T-helper 1 cell (primary cell): ENCODE data around the gene BICRAL.

Source experiments
- DNase-seq, 5 donors: peaks; one replicate each; pipeline ENCODE4 v3.0.0-alpha.2; 2012 to 2020

The BICRAL gene

DNA sequence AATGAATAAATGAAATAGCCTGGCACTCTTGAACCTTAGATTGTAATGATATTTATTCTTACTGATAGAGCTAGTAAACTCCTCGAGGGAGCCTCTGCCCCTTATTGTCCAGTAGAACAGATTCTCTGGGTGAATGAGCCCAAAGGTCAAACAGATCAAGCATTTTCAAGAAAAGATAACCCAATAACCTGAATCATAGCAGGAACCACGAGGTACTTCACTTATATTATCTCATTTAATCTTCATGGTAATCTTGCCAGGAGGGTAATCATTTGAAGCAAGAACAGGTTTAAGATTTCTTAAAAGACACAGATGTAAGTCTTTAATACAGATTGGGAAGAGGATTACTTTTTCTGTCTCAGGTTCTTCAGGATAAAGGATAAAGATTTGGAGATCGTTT is 18.9 kb upstream of the BICRAL start:
- DNase-seq, result no peak

DNA sequence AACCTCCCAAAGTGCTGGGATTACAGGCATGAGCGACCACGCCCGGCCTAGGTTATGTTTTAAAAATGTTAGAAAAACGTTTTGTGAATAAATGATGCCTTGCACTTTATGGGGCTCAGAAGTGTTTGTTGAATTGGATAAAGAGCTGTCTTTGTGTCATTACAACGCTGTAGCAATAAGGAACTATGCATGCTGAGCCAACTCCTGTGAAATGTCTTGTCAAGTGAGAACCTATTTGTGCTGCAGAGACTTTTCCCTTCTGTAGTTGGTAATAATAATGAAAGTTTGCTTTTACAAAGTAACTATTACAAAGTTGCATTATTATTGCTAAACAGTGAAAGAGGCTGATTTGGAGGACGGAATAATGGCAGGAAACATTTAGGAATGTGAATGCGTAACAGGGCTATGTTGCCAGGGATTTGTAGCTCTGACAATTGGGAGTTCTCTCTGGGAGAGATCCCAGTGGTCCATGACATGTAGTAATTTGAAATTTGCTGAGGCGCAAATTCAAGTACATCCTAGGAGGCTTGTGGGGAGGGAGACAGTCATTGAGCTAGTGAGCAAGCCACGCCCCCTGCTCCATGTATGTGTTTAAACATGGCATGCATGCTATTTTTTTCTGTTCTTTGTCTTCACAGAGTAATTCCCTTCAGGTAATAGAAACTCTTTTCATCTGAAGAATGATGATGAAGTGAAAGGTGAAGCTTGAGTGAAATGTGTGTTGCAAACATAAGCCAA is 16.8 kb upstream of the BICRAL start:
- no peak for DNase-seq

DNA sequence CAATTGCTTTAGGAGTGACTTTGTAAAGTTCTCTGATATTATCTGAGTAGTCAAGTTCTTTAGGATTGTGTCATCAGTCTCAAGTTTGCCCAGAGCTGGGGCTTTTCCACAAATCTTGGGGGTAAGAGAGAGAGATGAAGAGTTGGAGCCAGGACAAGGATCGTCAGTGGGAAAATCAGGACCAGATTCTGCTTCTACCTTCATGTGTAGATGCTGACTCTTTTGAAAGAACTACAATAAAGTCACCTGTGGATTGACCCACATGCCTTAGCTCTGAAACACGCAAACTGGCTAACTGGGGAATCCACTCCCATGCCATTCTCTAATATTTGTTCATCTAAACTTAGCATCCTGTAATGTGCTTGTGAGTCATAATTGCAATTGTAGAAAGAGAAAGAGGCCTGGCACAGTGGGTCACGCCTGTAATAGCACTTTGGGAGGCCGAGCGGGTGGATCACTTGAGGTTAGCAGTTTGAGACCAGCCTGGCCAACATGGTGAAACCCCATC is 15.6 kb upstream of the BICRAL start:
- no peak for DNase-seq

DNA sequence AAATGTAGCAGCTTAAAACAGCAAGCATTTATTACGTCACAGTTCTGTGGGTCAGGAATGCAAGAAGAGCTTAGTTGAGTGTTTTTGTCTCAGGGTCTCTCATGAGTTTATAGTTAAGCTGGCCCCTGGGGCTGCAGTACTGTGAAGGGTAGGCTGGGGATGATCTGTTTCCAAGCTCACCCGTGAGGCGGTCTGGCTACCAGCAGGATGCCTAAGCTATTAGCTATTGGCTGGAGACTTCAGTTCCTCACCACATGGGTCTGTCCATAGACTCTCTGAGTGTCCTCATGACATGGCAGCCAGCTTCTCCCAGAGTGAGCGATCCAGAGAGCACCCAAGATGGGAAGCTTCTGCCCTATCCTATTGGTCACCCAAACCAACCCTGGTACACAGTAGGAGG is 12.8 kb upstream of the BICRAL start:
- DNase-seq, result no peak

DNA sequence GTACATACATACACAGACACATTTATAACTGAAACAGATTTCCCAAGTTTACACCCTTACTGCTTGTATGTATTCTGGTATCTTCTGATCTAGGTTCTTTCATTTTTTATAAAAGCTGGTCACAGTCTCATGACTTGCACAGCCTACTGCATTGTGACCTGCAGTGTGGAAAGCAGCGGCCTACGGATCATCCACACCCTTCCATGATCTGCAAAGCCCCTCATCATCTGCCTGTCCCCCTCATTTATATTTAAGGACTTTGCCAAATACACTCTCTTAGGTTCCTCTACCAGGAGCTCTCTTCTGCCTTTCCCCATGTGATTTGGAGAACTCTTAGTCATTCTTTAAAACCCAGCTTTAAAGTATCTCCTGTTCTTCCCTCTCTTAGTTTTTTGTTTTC is 12.0 kb upstream of the BICRAL start:
- no peak for DNase-seq

DNA sequence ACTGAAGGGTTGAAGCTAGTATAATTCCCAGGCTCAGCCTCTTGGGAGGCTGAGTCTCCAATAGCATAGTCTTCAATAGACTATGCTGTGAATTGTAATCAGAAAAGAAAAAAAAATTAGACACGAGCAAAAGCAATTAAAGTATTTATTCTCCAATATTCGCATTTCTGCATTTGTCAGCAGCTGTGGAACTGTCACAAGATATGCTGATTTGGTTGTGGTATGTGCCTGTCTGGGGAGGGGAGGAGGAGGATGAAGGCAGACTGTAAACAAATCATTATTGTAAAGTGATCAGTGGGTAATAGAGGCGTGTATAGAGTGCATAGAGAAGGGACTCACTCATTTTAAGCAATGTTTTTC is 10.1 kb upstream of the BICRAL start:
- DNase-seq, result peak in 4 of 5 donors; percentile 21 to 50 (median 34)

DNA sequence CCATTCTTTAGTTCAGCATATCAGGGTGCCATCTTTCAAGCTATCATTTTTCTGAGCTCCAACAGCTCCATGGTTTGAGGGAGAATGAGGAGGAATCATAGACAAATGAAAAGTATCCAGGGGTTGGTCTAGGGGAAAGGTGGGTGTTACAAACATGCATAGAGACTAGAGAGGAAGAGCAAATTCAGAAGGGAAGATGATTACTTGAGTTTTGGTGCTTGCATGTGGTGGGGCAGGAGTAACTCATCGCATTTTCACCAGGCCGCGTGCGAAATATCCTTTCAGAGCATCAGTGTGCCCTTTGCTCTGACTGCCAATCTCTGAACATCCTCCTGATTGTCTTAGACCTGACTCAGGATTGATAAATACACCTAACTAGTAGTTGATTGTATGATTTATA is 7.7 kb upstream of the BICRAL start:
- peak in 1 of 5 donors; percentile 50 for DNase-seq

DNA sequence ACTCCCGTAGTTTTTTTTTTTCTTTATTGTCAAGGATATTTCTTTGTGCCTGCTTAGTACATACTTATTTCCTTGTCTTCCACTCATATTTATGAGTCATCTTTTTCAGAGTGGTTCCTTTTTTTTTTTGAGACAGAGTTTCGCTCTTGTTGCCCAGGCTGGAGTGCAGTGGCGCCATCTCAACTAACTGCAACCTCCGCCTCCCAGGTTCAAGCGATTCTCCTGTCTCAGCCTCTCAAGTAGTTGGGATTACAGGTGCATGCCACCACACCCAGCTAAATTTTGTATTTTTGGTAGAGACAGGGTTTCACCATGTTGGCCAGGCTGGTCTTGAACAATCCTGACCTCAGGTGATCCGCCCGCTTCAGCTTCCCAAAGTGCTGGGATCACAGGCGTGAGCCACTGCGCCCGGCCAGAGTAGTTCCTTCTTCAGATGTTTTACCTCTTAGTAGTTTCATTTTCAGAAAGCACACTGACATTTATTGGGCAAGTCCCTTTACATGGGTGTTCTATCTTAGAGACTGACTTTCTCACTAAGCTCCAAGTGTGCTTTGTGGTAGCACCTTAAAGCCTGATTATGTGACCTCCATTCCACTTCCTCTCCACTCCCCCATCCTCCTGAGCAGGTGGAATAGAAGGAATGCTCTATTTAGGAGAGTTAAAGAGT is 6.9 kb upstream of the BICRAL start:
- peak in 4 of 5 donors; percentile 17 to 76 (median 22) for DNase-seq

DNA sequence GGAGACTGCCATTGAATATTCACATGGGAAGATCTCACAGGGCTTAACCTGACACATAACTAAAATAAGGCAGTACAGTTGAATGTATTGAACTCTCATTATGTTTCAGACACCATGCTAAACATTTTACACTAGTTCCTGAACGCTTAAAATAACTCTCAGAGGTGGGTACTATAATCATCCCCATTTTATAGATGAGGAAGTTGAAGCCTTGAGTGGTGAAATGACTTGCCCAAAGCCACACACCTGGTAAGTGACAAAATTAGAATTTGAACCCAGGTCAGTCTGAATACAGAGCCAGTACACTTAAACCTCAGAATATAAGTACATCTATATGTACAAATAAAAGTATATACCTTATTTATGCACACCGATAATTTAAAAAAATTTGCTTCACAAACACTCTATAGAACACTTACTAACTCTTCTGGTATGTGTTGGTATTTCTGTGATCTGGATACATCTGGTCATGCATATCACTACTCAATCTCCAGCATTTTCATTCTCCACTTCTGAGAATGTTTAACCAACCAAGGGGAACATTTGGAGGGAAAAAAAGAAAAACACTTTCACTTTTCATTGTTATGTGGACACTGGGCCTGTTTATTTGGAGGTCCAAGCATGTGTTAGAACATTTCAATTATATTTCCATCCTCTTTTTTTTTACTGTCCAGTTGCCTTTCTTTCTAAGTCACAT is 4.6 kb upstream of the BICRAL start:
- no peak for DNase-seq

DNA sequence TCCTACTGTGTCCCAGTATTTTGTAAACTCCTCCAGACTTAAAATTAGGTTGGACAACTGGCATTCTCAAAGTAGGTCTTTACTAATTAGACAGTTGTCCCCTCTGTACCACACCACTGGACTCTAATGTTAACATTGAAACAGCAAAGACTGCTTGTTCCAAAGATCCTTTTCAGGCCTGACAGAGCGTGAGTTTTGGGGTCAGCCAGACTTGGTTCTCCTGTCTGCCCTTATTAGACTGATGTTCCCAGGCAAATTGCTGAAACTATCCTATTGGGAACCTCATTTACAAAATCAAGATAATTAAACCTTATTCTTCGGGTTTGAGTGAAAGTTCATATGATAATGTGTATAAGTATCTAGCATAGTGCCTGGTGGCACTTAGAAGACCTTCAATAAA is 3.7 kb upstream of the BICRAL start:
- DNase-seq, result no peak

DNA sequence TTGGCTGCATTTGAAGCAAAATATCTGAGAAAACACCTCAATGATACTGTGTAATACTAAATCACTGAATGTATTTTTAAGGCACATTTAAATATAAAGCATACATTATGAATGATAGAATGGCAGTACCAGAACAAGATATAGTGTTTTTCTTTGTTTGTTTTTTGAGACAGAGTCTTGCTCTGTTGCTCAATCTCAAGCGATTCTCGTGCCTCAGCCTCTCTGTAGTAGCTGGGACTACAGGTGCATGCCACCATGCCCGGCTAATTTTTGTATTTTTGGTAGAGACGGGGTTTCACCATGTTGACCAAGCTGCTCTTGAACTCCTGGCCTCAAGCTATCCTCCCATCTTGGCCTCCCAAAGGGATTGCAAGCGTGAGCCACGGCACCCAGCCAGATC is 2.3 kb upstream of the BICRAL start:
- no peak for DNase-seq

DNA sequence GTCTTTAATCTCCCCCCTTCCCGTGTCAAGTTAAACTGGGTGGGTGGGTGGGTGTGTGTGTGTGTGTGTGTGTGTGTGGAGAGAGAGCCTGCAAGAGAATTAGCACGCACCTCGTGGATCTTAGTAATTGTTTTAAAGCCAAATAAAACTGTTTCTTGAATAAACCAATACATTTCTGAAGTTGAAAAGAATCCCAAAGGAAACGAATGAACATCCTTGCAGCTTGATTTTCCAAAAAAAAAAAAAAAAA is 381 bp upstream of the BICRAL start:
- peak in 1 of 5 donors; percentile 23 for DNase-seq

DNA sequence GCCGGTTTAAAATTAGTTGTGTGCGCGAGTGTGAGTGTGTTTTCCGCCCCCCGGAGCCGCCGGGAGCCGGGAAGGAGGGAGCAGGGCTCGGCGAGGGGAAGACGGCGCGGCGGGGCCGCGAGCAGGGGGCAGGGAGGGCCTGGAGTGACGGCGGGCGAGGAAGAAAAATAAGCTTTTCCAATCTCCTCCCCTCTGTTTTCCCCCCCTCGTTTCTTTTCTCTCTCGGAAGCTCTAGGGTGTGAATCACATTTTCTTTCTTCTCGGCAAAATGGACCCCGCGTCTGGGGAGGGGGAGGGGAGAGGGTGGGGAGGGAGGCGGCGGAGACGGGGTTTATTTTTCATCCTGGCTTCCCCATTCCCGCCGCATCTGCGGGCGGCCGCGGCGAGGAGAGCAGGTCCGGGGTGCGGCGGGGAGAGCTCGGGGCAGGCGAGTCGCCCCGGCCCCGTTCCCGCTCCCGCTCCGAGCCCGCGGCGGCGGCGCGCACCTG is 881 bp downstream of the BICRAL start:
- DNase-seq, result peak; percentile 50 to 76 (median 71)

DNA sequence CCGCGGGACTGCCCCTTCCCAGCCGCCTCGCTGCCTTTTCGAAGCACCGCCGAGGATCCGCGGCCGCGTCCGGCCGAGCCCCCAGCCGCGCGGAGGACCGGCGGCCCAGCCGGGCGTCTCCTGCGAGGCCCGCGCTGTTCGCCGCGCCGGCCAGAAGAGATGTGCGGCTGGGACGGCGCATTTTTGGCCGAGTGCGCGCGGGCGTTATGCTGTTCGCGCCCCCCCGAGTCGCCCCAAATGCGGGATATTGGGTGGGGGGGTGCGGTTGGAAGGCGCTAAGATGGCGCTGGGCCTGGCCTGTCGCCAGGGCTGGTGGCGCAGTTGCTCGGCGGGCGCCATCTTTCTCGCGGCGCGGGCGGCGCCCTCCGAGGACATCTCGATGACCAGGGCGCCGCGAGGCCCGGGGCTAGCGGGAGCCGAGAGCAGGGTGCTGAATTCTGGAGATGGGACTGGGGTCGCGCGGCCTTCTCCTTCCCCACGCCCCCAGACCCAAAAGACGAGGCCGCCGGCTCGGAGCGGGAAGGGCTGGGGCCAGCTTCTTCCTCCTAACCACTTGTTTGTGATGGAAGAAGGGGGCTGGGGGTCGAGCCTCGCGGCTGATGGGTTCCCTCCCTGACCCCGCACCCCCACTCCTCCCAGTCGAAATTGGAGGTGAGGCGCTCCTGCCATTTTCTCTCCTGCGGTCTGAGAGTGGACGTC is 1.5 kb downstream of the BICRAL start:
- peak; percentile 62 to 78 (median 76) for DNase-seq

DNA sequence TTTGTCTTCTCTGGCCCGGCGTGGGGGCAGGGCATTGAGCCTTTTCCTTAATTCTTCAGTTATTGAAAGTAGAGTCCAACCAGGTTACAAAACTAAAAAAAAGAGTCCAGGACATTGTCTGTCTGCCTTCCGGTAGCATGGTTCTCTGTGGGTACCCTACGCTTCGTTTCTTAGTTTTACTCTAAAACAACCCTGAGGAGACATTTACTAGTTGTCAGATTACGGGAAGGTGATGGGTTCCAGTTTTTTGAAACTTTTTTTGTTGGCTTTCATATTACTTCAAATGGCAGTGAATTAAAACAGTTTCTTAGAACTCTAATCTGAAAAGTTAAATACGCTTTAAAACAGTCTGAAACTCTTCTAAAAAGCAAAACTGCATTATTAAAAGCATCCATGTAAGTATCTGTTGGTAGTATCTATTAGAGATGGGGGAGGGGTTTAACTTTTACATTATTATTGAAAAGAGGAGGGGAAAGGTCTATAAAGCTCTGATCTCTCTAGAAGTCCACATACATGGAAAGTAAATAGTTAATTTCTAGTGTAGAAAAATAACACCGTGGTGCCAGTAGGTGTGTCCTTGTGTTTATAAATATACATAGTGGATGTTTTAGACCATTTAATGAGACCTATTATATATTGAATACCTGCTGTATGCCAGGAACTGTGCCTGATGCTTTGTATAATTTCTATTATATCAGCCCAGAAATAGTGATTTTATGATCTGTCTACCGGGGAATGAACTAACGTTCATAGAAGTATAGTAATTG is 2.2 kb downstream of the BICRAL start:
- no peak for DNase-seq

DNA sequence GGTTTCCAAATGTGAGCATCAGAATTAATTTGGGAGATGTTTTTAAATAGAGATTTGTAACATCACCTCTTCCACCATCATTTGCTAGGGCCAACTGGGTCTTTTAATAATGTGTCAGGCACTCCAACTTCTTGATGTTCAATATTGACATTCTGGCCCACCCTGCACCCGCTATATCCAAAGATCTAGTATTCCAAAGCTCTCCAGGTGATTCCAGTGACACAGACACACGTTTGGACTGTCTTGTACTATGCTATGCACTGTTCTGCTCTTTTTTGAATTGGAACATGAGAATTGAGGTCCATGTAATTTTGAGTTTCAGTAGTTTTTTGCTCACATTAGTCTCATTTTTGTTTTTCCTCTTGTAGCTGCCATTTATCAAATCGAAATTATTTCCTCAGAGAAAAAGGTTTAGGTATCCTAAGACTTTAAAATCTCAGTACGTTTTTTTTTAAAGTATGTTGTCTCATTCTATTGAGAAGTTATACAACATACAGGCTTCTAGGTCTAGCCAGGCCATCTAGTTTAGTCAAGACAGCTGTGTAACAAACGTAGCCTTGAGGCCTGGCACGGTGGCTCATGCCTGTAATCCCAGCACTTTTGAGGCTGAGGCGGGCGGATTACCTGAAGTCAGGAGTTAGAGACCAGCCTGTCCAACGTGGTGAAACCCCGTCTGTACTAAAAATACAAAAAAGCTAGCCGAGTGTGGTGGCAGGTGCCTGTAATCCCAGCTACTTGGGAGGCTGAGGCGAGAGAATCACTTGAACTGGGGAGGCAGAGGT is 3.1 kb downstream of the BICRAL start:
- DNase-seq, result no peak

DNA sequence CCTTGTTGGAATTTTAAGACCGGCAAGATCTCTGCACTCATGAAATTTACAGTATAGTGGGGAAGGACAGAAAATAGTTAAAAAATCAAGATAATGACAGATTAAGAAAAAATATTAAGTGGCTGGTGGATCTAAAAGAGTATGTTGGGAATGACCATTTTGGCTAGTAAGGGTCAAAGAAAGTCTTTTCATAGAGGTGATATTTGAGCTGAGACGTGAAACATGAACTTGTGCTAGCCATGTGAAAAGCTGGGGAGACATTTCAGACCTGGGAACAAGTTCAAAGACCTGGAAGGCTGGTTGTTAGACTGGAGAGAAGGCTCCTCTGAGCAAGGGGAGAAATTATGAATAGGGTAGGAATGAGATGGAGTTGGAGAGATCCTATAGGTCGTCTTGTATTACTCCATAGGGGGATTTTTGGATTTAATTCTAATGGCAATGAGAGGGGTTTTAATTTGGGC is 4.7 kb downstream of the BICRAL start:
- DNase-seq, result no peak

DNA sequence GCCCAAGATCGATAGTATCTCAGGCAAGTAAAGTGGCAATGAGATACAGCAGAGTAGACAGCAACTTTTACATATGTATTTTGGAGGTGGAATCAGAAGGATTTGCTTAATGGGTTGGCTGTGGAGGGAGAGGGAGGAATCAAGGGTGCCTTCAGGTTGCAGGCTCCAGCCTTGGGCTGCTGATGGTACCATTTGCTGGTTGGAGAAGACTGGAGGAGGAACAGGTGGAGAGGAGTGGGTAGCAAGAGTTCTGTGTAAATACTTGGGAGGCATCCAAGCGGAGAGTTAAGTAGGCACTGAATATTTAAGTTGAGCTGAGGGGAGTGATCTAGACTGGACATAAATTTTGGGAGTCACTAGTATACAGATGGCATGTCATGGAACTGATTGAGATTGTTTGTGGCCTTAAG is 5.2 kb downstream of the BICRAL start:
- no peak for DNase-seq

DNA sequence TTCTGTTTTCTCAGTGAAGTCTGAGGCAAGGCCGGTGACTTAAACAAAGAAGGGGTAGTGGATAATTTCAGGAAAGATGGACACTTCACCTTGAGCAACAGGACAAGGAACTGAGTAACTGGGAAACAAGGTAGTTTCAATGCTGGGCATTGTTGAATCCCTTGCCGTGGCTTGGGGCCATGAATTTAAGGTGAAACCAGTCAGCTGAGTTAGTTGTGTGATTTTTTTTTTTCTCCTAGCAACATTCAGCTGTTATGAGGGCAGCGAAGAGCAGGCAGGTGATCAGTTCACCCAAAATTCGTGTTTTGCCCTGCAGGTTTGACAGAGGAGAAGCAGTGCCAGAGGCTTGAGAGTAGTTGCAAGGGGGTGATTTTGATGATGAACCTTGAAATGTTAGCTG is 6.8 kb downstream of the BICRAL start:
- DNase-seq, result no peak

DNA sequence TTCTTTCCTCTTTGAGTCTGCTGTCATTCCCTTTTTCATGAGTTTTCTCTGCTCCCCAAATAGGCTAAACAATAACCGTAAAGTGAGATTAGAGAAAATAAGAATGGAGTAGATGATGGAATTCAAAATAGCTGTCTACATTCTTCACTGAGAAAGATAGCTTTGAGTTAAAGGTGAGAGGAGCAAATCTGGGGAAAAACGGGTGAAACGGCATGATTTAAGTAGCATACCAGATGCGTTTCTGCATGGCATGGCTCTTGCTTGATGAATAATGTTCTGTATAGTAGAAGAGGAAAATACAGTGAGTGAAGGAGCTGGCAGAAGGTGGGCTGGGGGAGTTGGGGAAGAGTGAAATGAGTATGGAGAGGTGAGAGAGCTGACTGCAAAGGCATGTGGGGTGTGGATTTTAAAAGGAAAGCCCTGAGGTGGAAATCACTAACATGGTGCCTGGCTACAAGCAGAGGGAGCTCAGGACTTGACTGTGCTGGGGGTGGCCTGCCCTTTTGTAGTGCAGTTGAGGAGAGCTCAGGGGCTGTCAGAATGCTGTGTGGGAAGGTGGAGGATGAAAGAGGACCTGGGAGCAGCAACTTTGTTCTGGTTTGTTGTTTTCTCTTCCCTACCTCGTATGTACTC is 8.8 kb downstream of the BICRAL start:
- no peak for DNase-seq

DNA sequence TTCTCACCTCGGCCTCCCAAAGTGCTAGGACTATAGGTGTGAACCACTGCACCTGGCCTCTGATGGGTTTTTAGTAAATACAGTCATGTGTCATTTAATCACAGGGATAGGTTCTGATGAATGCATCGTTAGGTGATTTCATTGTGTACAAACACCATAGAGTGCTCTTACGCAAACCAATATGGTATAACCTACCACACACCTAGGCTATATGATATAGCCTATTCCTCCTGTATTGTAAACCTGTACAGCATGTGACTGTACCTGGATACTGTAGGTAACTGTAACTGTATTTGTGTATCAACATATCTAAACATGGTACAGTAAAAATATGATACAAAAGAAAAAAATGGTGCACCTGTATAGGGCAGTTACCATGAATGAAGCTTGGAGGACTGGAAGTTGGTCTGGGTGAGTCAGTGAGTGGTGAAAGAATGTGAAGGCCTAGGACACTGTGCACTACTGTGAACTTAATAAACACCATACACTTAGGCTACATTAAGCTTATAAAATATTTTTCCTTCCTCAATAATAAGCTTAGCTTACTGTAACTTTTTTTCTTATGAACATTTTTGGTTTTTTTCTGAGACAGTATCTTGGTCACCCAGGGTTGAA is 10.0 kb downstream of the BICRAL start:
- no peak for DNase-seq
